Astrocyte (in vitro differentiated cells and primary cell): ENCODE measurements around the gene SLC37A1.

Source experiments
- EZH2 ChIP-seq: IDR thresholded peaks from 2 replicates; pipeline ENCODE4 v1.6.1; 2012; ENCODE audit warnings: mild to moderate bottlenecking, low read length, inconsistent platforms; ENCODE audit not compliant: insufficient read depth
- TF ChIP-seq, protein P1 (sequence below): IDR thresholded peaks from 2 replicates; pipeline ENCODE4 v1.5.1; 2011; ENCODE audit warnings: low read depth, mild to moderate bottlenecking, inconsistent platforms, low read length, moderate library complexity; ENCODE audit not compliant: insufficient read depth

- TF ChIP-seq, protein P1, sequence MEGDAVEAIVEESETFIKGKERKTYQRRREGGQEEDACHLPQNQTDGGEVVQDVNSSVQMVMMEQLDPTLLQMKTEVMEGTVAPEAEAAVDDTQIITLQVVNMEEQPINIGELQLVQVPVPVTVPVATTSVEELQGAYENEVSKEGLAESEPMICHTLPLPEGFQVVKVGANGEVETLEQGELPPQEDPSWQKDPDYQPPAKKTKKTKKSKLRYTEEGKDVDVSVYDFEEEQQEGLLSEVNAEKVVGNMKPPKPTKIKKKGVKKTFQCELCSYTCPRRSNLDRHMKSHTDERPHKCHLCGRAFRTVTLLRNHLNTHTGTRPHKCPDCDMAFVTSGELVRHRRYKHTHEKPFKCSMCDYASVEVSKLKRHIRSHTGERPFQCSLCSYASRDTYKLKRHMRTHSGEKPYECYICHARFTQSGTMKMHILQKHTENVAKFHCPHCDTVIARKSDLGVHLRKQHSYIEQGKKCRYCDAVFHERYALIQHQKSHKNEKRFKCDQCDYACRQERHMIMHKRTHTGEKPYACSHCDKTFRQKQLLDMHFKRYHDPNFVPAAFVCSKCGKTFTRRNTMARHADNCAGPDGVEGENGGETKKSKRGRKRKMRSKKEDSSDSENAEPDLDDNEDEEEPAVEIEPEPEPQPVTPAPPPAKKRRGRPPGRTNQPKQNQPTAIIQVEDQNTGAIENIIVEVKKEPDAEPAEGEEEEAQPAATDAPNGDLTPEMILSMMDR = no peak
- TF ChIP-seq EZH2 = no peak
Measured at GRCh38 chr21:42599962-42600361, 86.3 kb downstream of the SLC37A1 start.
